Smooth muscle cell (in vitro differentiated cells): Measurements from ENCODE around the gene CTNNA1. TPM values are rescaled to one million over a fixed set of nuclear protein-coding genes. Genes with fewer than 3 reads are reported as not detected.

Experiments
- DNase-seq: peaks from one replicate; lab custom pipeline; 2025; ENCODE audit not compliant: unreplicated experiment; lab: John Stamatoyannopoulos, UW
- H2AFZ ChIP-seq: fragments of 200-600 bp; sonication (generic); 2 replicates; pipeline ENCODE4 v1.6.0; 2016; ENCODE audit warnings: antibody characterized with exemption, low read depth, mild to moderate bottlenecking
- H3F3A ChIP-seq: fragments of 200-600 bp; sonication (generic); 2 replicates; pipeline ENCODE4 v1.6.0; 2017; ENCODE audit warnings: antibody characterized with exemption, low read depth
- H3K27ac ChIP-seq: fragments of 200-600 bp; sonication (generic); 2 replicates; pipeline ENCODE4 v1.5.1; 2016; ENCODE audit warnings: low read depth, mild to moderate bottlenecking
- H3K27me3 ChIP-seq: fragments of 200-600 bp; sonication (generic); 2 replicates; pipeline ENCODE4 v1.6.1; 2016; ENCODE audit warnings: low read depth, mild to moderate bottlenecking
- H3K36me3 ChIP-seq: fragments of 200-600 bp; sonication (generic); 2 replicates; pipeline ENCODE4 v1.5.1; 2016; ENCODE audit warnings: low read depth
- H3K4me1 ChIP-seq: fragments of 200-600 bp; sonication (generic); 2 replicates; pipeline ENCODE4 v1.5.1; 2016; ENCODE audit warnings: low read depth
- H3K4me2 ChIP-seq: fragments of 200-600 bp; sonication (generic); 2 replicates; pipeline ENCODE4 v1.6.0; 2016; ENCODE audit warnings: mild to moderate bottlenecking
- H3K4me3 ChIP-seq: fragments of 200-600 bp; sonication (generic); 2 replicates; pipeline ENCODE4 v1.5.1; 2016; ENCODE audit warnings: mild to moderate bottlenecking
- H3K79me2 ChIP-seq: fragments of 200-600 bp; sonication (generic); 2 replicates; pipeline ENCODE4 v1.6.0; 2016; ENCODE audit warnings: low read depth, mild to moderate bottlenecking
- H3K9ac ChIP-seq: fragments of 200-600 bp; sonication (generic); 2 replicates; pipeline ENCODE4 v1.6.0; 2016; ENCODE audit warnings: low read depth
- H3K9me3 ChIP-seq: fragments of 200-600 bp; sonication (generic); replicated peaks from 2 replicates; pipeline ENCODE4 v1.5.1; 2016; ENCODE audit warnings: low read depth
- H4K20me1 ChIP-seq: fragments of 200-600 bp; sonication (generic); 2 replicates; pipeline ENCODE4 v1.6.0; 2016; ENCODE audit warnings: low read depth
- CTCF ChIP-seq: fragments of 200-600 bp; sonication (generic); IDR thresholded peaks from 2 replicates; pipeline ENCODE4 v1.5.1; 2017; ENCODE audit warnings: borderline replicate concordance, mild to moderate bottlenecking, antibody characterized with exemption; ENCODE audit not compliant: insufficient read depth, poor library complexity, severe bottlenecking
- WGBS: methylation state at CpG from one replicate; pipeline ENCODE4 v1.1.7; 2016; ENCODE audit warnings: low lambda C conversion rate; 5-methylcytosine and 5-hydroxymethylcytosine counted together
- polyA plus RNA-seq: library from polyadenylated mRNA; unstranded; fragments of >200 nt; fragmentation: Nextera tagmentation; extraction: Ambion mirVana; gene quantifications from 2 replicates; pipeline ENCODE4 v1.2.1, GENCODE V29; 2016
- total RNA-seq: library from RNA; depleted of rRNA; stranded (reverse); fragments of >200 nt; gene quantifications from 2 replicates; pipeline ENCODE4 v1.2.3, GENCODE V29; 2014

The CTNNA1 gene
- total and polyA plus RNA-seq, 2 experiments from 2014 or later: 149 to 251 TPM

GRCh38 chr5:138837160-138837559, 83.9 kb downstream of the CTNNA1 start:
- no peak overlapping the region for H2AFZ ChIP-seq
- no peaks in the 10 kb centered on the region for H3K27me3 ChIP-seq
- no peak overlapping the region for H3K4me2 ChIP-seq
- H3K9ac ChIP-seq: no peak overlapping the region
- H3K27ac ChIP-seq: no peak overlapping the region
- H3K4me3 ChIP-seq: no peak overlapping the region
- peaks cover 18% of the 10 kb centered on the region for H3K4me1 ChIP-seq
- no peak for TF ChIP-seq CTCF
- no peak for DNase-seq
- peaks cover 100% of the 10 kb centered on the region for H3K79me2 ChIP-seq
- H3K36me3 ChIP-seq: no peaks in the 10 kb centered on the region
- peaks cover 5% of the 10 kb centered on the region for H3F3A ChIP-seq
- WGBS: 95% methylated on average over 3 of the region's 4 CpGs
- no peaks in the 10 kb centered on the region for H3K9me3 ChIP-seq
- peaks cover 98% of the 10 kb centered on the region for H4K20me1 ChIP-seq

GRCh38 chr5:138840103-138840502, 86.9 kb downstream of the CTNNA1 start:
- H3K27me3 ChIP-seq: no peaks in the 10 kb centered on the region
- peaks cover 98% of the 10 kb centered on the region for H3K79me2 ChIP-seq
- no peak for TF ChIP-seq CTCF
- WGBS: 95% methylated on average over 3 of the region's 3 CpGs
- H3K36me3 ChIP-seq: no peaks in the 10 kb centered on the region
- H3K4me2 ChIP-seq: no peak overlapping the region
- peaks cover 98% of the 10 kb centered on the region for H4K20me1 ChIP-seq
- DNase-seq: no peak
- peaks cover 16% of the 10 kb centered on the region for H3F3A ChIP-seq
- H3K9ac ChIP-seq: no peak overlapping the region
- no peaks in the 10 kb centered on the region for H3K9me3 ChIP-seq
- H3K4me1 ChIP-seq: peaks cover 17% of the 10 kb centered on the region
- H3K4me3 ChIP-seq: no peak overlapping the region
- H3K27ac ChIP-seq: no peak overlapping the region
- H2AFZ ChIP-seq: no peak overlapping the region

- peaks cover 17% of the 10 kb centered on the region for H3K4me1 ChIP-seq
- H3K4me2 ChIP-seq: no peak overlapping the region
- no peak overlapping the region for H3K4me3 ChIP-seq
- no peaks in the 10 kb centered on the region for H3K36me3 ChIP-seq
- no peak for DNase-seq
- H4K20me1 ChIP-seq: peaks cover 98% of the 10 kb centered on the region
- peaks cover 95% of the 10 kb centered on the region for H3K79me2 ChIP-seq
- H3K9me3 ChIP-seq: no peaks in the 10 kb centered on the region
- H3K27me3 ChIP-seq: no peaks in the 10 kb centered on the region
- H3K9ac ChIP-seq: no peak overlapping the region
- H3K27ac ChIP-seq: no peak overlapping the region
- no peak overlapping the region for H2AFZ ChIP-seq
- 96% methylated on average over 2 of the region's 2 CpGs for WGBS
- TF ChIP-seq CTCF: no peak
- H3F3A ChIP-seq: peaks cover 16% of the 10 kb centered on the region
Measured at GRCh38 chr5:138841531-138841930, 88.3 kb downstream of the CTNNA1 start.

GRCh38 chr5:138843316-138844124, 90.3 kb downstream of the CTNNA1 start:
- Histone ChIP-seq H3K4me2 (peak overlapping the region; percentile 64), H3K36me3 (no peaks in the 10 kb centered on the region), H3K27me3 (no peaks in the 10 kb centered on the region), H3F3A (peaks cover 18% of the 10 kb centered on the region), H2AFZ (no peak overlapping the region), H3K79me2 (peaks cover 95% of the 10 kb centered on the region), H3K9ac (no peak overlapping the region), H3K27ac (peak overlapping the region; percentile 82), H3K4me1 (peaks cover 17% of the 10 kb centered on the region), H3K4me3 (no peak overlapping the region), H3K9me3 (no peaks in the 10 kb centered on the region), H4K20me1 (peaks cover 100% of the 10 kb centered on the region)
- no peak for DNase-seq
- no peak for TF ChIP-seq CTCF
- 94% methylated on average over 2 of the region's 2 CpGs for WGBS
